HG03139 (cell line): ENCODE results near the gene CER1.
"Not testable (repeated sequence)": the region's sequence is repeated elsewhere in the genome, so short reads cannot be mapped to it uniquely, and the experiment has no call there.

Source experiments
- ATAC-seq: cut with Tn5 transposase; IDR thresholded peaks from one replicate; pipeline ENCODE4 v1.9.1; 2021; ENCODE audit not compliant: unreplicated experiment

CER1 gene

GRCh38 chr9:14719231-14719923, 3.2 kb downstream of the CER1 start:
- no peak for ATAC-seq

- no peak for ATAC-seq
These were observed 7.4 kb downstream of the CER1 start for GRCh38 chr9:14715102-14715501.

GRCh38 chr9:14713187-14713767, 9.3 kb downstream of the CER1 start:
- no peak for ATAC-seq

GRCh38 chr9:14710804-14711203, 11.7 kb downstream of the CER1 start:
- ATAC-seq, result no peak

GRCh38 chr9:14706530-14707140, 15.9 kb downstream of the CER1 start:
- ATAC-seq, result peak; percentile 65

GRCh38 chr9:14705079-14705478, 17.5 kb downstream of the CER1 start:
- no peak for ATAC-seq

- ATAC-seq, result no peak
These were observed 18.3 kb downstream of the CER1 start for GRCh38 chr9:14704281-14704680.

- no peak for ATAC-seq
These were observed 20.3 kb downstream of the CER1 start for GRCh38 chr9:14702200-14702720.

- peak; percentile 67 for ATAC-seq
These were observed 29.2 kb downstream of the CER1 start, which contains the start of gene ZDHHC21 for GRCh38 chr9:14693251-14693861. Gene ZDHHC21 (minus strand): TSS chr9:14693432. CDS start chr9:14674340, 19,092 bp downstream.

- peak; percentile 39 for ATAC-seq
These were observed 29.9 kb downstream of the CER1 start for GRCh38 chr9:14692470-14693250.

- no peak for ATAC-seq
These were observed 31.4 kb downstream of the CER1 start for GRCh38 chr9:14690948-14691730.

- ATAC-seq, result no peak
These were observed 35.4 kb downstream of the CER1 start for GRCh38 chr9:14687042-14687719.

- no peak for ATAC-seq
These were observed 36.4 kb downstream of the CER1 start for GRCh38 chr9:14686168-14686567.

GRCh38 chr9:14682616-14683015, 39.9 kb downstream of the CER1 start:
- ATAC-seq, result not testable (repeated sequence)

- ATAC-seq, result no peak
These were observed 43.8 kb downstream of the CER1 start for GRCh38 chr9:14678776-14679175.

- ATAC-seq, result no peak
These were observed 44.7 kb downstream of the CER1 start for GRCh38 chr9:14677872-14678271.

GRCh38 chr9:14677396-14677795, 45.1 kb downstream of the CER1 start:
- ATAC-seq, result no peak

GRCh38 chr9:14674630-14675029, 47.9 kb downstream of the CER1 start:
- no peak for ATAC-seq

GRCh38 chr9:14671377-14671776, 51.2 kb downstream of the CER1 start:
- ATAC-seq, result no peak

- no peak for ATAC-seq
These were observed 51.8 kb downstream of the CER1 start for GRCh38 chr9:14670718-14671117.
